GM18499 (cell line): Measurements from ENCODE around the gene CRIP1.

ENCODE experiments used
- ATAC-seq: cut with Tn5 transposase; IDR thresholded peaks from one replicate; pipeline ENCODE4 v1.9.1; 2021; ENCODE audit warnings: moderate number of reproducible peaks; ENCODE audit not compliant: insufficient read depth, unreplicated experiment

Gene CRIP1

GRCh38 chr14:105469456-105470349, 17.0 kb upstream of the CRIP1 start:
- ATAC-seq: no peak

GRCh38 chr14:105470350-105471296, 16.1 kb upstream of the CRIP1 start:
- ATAC-seq: no peak

- ATAC-seq: no peak
Observed at GRCh38 chr14:105471297-105471821, 15.3 kb upstream of the CRIP1 start.

- no peak for ATAC-seq
Observed at GRCh38 chr14:105471823-105472485, 14.7 kb upstream of the CRIP1 start.

DNA sequence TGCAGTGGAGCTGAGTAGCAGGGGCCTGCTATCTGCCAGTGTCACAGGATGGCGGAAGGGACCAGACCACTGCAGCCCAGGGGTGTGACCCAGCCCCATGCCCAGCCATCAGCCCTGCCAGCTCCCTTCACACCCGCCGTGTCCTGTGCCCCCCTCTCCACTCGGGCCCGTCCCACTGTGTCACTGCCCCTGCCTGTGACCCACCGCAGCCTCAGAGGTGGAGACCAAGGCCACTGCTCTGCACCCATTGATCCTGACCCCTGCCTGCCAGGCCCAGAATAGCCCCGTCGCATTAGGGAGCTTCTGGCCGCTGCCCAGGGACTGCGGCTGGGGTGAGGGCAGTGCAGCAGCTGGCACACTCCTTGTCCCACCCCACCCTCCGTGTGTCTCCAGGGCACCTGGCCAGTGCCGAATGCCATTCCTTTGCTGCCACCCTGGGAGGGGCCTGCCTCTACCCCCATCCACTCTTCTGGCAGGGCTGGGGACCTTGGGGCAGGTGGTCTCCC, 14.1 kb upstream of the CRIP1 start:
- ATAC-seq: no peak

GRCh38 chr14:105473033-105473676, 13.5 kb upstream of the CRIP1 start:
- no peak for ATAC-seq

DNA sequence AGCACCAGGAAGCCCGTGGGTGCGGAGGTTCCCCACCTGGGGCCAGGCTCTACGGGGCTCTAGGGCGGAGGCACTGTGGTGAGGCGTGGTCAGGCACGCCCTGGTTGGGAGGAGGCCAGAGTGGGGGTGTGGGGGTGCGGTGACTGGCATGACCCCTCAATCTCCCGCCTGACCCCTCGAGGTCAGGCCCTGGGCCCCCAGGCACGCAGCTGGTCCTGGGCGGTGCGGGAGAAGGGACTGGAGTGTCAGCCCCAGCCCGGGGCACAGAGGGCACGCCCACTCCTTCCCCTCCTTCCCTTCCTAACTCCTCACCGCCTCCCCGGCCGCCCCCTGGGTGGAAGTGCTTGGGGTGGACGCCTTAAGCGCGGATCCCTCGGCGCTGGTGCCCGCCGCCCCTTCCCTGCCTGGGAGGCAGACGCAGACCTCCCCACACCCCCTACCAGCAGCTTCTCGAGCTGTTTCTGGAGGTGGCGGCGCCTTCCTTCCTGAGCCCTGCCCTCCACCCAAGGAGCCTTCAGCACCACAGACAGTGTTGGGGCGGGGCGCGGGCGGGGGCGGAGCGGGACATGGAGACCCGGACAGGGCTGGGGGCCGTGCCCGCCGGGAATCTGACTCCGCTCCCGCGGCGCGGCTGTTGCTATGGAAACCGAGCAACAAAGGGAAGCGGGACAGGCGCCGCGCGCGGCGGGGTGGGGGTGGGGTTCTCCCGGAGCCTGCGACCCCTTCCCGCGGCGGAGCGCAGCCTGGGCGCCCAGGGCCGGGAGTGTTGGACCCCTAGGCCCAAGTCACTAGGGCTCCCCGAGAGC, 12.8 kb upstream of the CRIP1 start:
- no peak for ATAC-seq

DNA sequence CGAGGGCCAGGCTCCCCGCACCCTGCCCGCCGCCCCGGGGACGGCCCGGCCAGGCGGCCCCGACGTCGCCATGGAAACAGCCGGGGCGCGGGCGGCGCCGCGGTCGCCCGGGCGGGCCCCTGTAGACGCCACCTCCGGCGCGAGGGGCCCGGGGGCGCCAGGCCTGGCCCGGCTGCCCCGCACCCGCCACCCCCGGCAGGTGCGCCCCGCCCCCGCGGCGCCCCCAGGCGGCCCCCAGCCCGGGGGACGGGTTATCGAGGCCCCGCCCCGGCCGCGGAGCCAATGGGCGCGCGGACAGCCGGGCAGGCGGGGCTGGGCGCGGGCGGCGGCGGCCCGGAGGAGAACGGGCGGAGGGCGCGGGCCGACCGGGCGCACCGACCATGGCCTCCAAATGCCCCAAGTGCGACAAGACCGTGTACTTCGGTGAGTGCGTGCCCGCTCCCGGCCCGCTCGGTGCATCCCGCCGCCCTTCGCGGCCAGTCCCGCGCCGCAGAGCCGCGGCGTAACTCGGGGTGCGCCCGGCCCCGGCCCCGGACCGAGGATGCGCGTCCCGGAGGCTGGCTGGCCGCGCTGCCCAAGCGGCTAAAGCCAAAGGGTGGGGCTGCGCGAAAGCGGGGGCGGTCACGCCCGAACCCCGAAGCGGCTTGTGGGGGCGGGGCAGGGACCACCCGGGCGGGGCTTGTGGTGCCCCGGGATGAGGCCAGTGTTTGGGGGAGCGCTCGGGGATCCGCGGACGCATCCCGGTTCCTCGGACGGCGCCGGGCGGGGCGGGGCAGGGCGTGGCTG, 12.0 kb upstream of the CRIP1 start, which contains the start of gene CRIP2:
Gene CRIP2, plus strand, starts transcription at position 339 of the 786 bp plus-strand sequence. Its CDS starts 42 bp downstream, at position 381.
- ATAC-seq: no peak

GRCh38 chr14:105475269-105476096, 11.2 kb upstream of the CRIP1 start:
- ATAC-seq: no peak

DNA sequence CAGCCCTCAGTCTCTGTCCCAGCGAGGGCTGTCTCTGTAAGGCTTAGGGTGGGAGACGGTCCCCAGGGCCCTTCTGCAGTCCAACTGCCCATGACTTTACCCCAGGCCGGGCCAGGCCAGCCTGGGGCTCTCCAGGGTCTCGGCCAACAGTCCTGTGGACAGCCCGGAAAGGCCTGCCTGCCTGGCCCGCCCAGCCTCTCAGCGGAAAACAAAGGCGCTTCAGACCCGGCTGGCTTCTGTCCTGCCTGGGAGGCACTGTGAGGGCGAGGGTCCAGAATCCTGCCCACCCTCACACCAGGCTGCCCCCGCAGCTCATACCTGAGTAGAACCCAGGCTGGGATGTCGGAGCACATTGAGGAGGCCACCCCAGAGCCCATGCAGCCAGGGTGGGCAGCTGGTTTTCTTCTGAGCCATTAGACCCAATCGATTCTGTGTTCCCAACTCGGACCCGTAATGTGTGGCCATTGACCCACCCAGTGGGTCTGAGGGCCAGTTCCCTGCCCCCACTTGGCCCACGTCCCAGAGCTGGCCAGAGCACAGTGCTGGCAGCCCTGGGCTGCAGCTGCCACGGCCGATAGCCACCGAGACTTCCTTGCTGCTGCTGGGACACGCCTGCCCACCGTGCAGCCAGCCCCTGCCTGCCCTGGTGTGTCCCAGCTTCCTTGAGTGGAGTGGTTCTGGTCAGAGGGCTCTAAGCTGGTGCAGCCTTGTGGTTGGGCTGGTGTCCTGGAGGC, 10.4 kb upstream of the CRIP1 start:
- no peak for ATAC-seq

GRCh38 chr14:105476831-105477659, 9.6 kb upstream of the CRIP1 start:
- no peak for ATAC-seq

- ATAC-seq: no peak
Observed at GRCh38 chr14:105477660-105478397, 8.9 kb upstream of the CRIP1 start.

DNA sequence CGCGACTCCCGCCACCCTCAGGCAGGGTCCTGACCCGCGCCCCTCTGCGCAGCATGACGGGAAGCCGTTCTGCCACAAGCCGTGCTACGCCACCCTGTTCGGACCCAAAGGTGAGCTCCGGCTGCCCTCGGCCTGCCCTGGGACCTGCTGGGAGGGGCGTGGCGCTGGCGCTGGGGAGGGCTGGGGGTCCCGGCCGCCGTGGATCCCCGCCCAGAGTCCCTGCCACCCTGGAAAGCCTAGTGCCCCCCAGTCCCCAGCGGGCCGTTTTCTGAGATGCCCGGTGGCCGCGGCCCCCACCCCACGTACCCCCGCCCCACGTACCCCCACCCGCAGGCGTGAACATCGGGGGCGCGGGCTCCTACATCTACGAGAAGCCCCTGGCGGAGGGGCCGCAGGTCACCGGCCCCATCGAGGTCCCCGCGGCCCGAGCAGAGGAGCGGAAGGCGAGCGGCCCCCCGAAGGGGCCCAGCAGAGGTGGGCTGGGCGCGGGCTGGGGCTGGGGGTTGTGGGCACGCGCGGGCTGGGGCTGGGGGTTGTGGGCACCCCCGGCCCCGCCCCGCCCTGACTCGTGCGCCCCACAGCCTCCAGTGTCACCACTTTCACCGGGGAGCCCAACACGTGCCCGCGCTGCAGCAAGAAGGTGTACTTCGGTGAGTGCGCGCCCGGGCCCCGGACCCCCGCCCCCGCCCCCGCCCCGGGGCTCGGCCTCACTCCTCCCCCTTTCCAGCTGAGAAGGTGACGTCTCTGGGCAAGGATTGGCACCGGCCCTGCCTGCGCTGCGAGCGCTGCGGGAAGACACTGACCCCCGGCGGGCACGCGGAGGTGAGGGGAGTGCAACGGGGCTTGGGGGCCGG, 8.1 kb upstream of the CRIP1 start:
- ATAC-seq: no peak
